Astrocyte (in vitro differentiated cells and primary cell): Measurements from ENCODE around the gene ANXA7.

ENCODE experiments used
- EZH2 ChIP-seq: IDR thresholded peaks from 2 replicates; pipeline ENCODE4 v1.6.1; 2012; ENCODE audit warnings: mild to moderate bottlenecking, low read length, inconsistent platforms; ENCODE audit not compliant: insufficient read depth
- TF ChIP-seq, protein P1 (sequence below): IDR thresholded peaks from 2 replicates; pipeline ENCODE4 v1.5.1; 2011; ENCODE audit warnings: low read depth, mild to moderate bottlenecking, inconsistent platforms, low read length, moderate library complexity; ENCODE audit not compliant: insufficient read depth

DNA sequence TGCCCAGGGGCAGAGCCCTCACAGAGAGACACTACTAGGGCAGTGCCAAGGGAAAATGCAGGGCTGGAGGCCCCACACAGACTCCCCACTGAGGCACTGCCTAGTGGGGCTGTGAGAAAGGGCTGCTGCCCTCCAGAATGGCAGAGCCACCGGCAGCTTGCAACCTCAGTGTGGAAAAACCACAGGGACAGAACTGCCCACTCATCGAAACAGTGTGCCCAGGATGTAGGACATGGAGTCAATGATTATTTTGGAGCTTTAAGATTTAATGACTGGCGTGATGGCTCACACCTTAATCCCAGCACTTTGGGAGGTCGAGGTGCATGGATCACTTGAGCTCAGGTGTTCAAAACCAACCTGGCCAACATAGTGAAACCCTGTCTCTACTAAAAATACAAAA, 47.0 kb upstream of the ANXA7 start:
- TF ChIP-seq, protein P1, sequence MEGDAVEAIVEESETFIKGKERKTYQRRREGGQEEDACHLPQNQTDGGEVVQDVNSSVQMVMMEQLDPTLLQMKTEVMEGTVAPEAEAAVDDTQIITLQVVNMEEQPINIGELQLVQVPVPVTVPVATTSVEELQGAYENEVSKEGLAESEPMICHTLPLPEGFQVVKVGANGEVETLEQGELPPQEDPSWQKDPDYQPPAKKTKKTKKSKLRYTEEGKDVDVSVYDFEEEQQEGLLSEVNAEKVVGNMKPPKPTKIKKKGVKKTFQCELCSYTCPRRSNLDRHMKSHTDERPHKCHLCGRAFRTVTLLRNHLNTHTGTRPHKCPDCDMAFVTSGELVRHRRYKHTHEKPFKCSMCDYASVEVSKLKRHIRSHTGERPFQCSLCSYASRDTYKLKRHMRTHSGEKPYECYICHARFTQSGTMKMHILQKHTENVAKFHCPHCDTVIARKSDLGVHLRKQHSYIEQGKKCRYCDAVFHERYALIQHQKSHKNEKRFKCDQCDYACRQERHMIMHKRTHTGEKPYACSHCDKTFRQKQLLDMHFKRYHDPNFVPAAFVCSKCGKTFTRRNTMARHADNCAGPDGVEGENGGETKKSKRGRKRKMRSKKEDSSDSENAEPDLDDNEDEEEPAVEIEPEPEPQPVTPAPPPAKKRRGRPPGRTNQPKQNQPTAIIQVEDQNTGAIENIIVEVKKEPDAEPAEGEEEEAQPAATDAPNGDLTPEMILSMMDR: no peak
- no peak for TF ChIP-seq EZH2
